H9 (cell line): ENCODE results near the gene HIPK4. TPM values are rescaled to one million over a fixed set of nuclear protein-coding genes. Genes with fewer than 3 reads are reported as not detected.
A peak's percentile ranks its signal among the peaks of the same experiment; 100 is the strongest.

ENCODE experiments used
- DNase-seq: peaks from one replicate; pipeline ENCODE4 v3.0.0-alpha.2; 2017
- H2AFZ ChIP-seq: one replicate; pipeline ENCODE4 v1.6.1; 2013; ENCODE audit warnings: mild to moderate bottlenecking, low read length, control low read depth, moderate library complexity
- H2AK5ac ChIP-seq: 2 replicates; pipeline ENCODE4 v1.6.1; 2013; ENCODE audit warnings: low read length, control low read depth, mixed read lengths; ENCODE audit not compliant: insufficient read length
- H2BK120ac ChIP-seq: one replicate; pipeline ENCODE4 v1.6.1; 2013; ENCODE audit warnings: low read depth, mild to moderate bottlenecking, low read length, control low read depth, inconsistent platforms; ENCODE audit not compliant: poor library complexity, severe bottlenecking
- H2BK12ac ChIP-seq: 2 replicates; pipeline ENCODE4 v1.6.1; 2013; ENCODE audit warnings: low read length, control low read depth, mixed read lengths, low read depth; ENCODE audit not compliant: insufficient read length
- H2BK15ac ChIP-seq: 2 replicates; pipeline ENCODE4 v1.6.1; 2013; ENCODE audit warnings: low read depth, low read length, control low read depth
- H2BK20ac ChIP-seq: one replicate; pipeline ENCODE4 v1.6.1; 2013; ENCODE audit warnings: low read depth, mild to moderate bottlenecking, low read length, control low read depth, inconsistent platforms; ENCODE audit not compliant: poor library complexity, severe bottlenecking
- H2BK5ac ChIP-seq: 2 replicates; pipeline ENCODE4 v1.6.1; 2013; ENCODE audit warnings: low read length, control low read depth, mixed read lengths; ENCODE audit not compliant: insufficient read length
- H3K14ac ChIP-seq: 2 replicates; pipeline ENCODE4 v1.6.1; 2013; ENCODE audit warnings: low read length, control low read depth; ENCODE audit not compliant: insufficient read depth
- H3K18ac ChIP-seq: 2 replicates; pipeline ENCODE4 v1.6.1; 2013; ENCODE audit warnings: low read depth, mild to moderate bottlenecking, mixed read lengths, low read length, control low read depth; ENCODE audit not compliant: insufficient read length
- H3K23ac ChIP-seq: 2 replicates; pipeline ENCODE4 v1.6.1; 2013; ENCODE audit warnings: low read length, control low read depth, mixed read lengths, low read depth; ENCODE audit not compliant: insufficient read length
- H3K23me2 ChIP-seq: 2 replicates; pipeline ENCODE4 v1.6.1; 2013; ENCODE audit warnings: low read depth, mild to moderate bottlenecking, mixed read lengths, low read length, control low read depth; ENCODE audit not compliant: insufficient read length, poor library complexity, severe bottlenecking
- H3K27ac ChIP-seq: 2 replicates; pipeline ENCODE4 v1.5.1; 2013; ENCODE audit warnings: low read length, control low read depth, mixed read lengths, low read depth; ENCODE audit not compliant: insufficient read length
- H3K27me3 ChIP-seq: 2 replicates; pipeline ENCODE4 v1.6.1; 2013; ENCODE audit warnings: low read length, control low read depth, inconsistent platforms; ENCODE audit not compliant: insufficient read depth
- H3K4ac ChIP-seq: 2 replicates; pipeline ENCODE4 v1.6.1; 2013; ENCODE audit warnings: low read depth, mild to moderate bottlenecking, control low read depth, inconsistent platforms, low read length, moderate library complexity
- H3K4me1 ChIP-seq: 2 replicates; pipeline ENCODE4 v1.6.1; 2013; ENCODE audit warnings: low read length, control low read depth, inconsistent platforms; ENCODE audit not compliant: insufficient read depth
- H3K4me2 ChIP-seq: 2 replicates; pipeline ENCODE4 v1.6.1; 2013; ENCODE audit warnings: low read length, control low read depth, mixed read lengths; ENCODE audit not compliant: insufficient read length, insufficient read depth
- H3K56ac ChIP-seq: 2 replicates; pipeline ENCODE4 v1.6.1; 2013; ENCODE audit warnings: low read depth, mild to moderate bottlenecking, mixed read lengths, low read length, control low read depth; ENCODE audit not compliant: insufficient read length
- H3K79me1 ChIP-seq: 2 replicates; pipeline ENCODE4 v1.6.1; 2013; ENCODE audit warnings: low read depth, mild to moderate bottlenecking, moderate library complexity, low read length, control low read depth, inconsistent platforms; ENCODE audit not compliant: insufficient read depth, poor library complexity, severe bottlenecking
- H3K79me2 ChIP-seq: 2 replicates; pipeline ENCODE4 v1.6.1; 2013; ENCODE audit warnings: low read length, control low read depth, inconsistent platforms; ENCODE audit not compliant: insufficient read depth
- H3K9ac ChIP-seq: 2 replicates; pipeline ENCODE4 v1.6.1; 2013; ENCODE audit warnings: low read length, control low read depth, mixed read lengths; ENCODE audit not compliant: insufficient read length; ENCODE audit errors: extremely low read depth
- H3K9me3 ChIP-seq: one replicate; pipeline ENCODE4 v1.6.1; 2013; ENCODE audit warnings: low read depth, low read length, inconsistent platforms; ENCODE audit not compliant: control insufficient read depth
- H3T11ph ChIP-seq: one replicate; pipeline ENCODE4 v1.6.1; 2013; ENCODE audit warnings: mild to moderate bottlenecking, low read length, control low read depth, inconsistent platforms
- H4K20me1 ChIP-seq: one replicate; pipeline ENCODE4 v1.6.1; 2013; ENCODE audit not compliant: control insufficient read depth, insufficient read length, insufficient read depth
- H4K5ac ChIP-seq: 2 replicates; pipeline ENCODE4 v1.6.1; 2013; ENCODE audit warnings: low read depth, mild to moderate bottlenecking, mixed read lengths, low read length, control low read depth; ENCODE audit not compliant: insufficient read length
- H4K8ac ChIP-seq: replicated peaks from 2 replicates; pipeline ENCODE4 v1.6.1; 2013; ENCODE audit warnings: low read length, control low read depth, mixed read lengths, low read depth; ENCODE audit not compliant: insufficient read length
- H4K91ac ChIP-seq: 2 replicates; pipeline ENCODE4 v1.6.1; 2013; ENCODE audit warnings: low read depth, mild to moderate bottlenecking, moderate library complexity, mixed read lengths, low read length, control low read depth; ENCODE audit not compliant: insufficient read length
- H3K27ac Mint-ChIP-seq, 3 experiments: 2 replicates in 2 of 3; 3 replicates in 1 of 3; pipeline ENCODE4 v1.8.0; 2020 to 2021; ENCODE audit warnings: mixed read lengths in 3 of 3, mild to moderate bottlenecking in 1 of 3, moderate library complexity in 1 of 3
- H3K27me3 Mint-ChIP-seq: 2 replicates; pipeline ENCODE4 v1.8.0; 2021; ENCODE audit warnings: low read depth, mild to moderate bottlenecking, moderate library complexity, mixed read lengths
- H3K36me3 Mint-ChIP-seq, 3 experiments: 2 replicates in 2 of 3; 3 replicates in 1 of 3; pipeline ENCODE4 v1.8.0; 2020 to 2021; ENCODE audit warnings: low read depth in 3 of 3, mixed read lengths in 3 of 3; ENCODE audit not compliant: insufficient read depth in 1 of 3
- H3K4me1 Mint-ChIP-seq, 2 experiments: 2 replicates each; pipeline ENCODE4 v1.8.0; 2020; ENCODE audit warnings: mixed read lengths in 2 of 2
- H3K4me3 Mint-ChIP-seq, 2 experiments: 2 replicates in 1 of 2; 3 replicates in 1 of 2; pipeline ENCODE4 v1.8.0; 2020 to 2021; ENCODE audit warnings: mild to moderate bottlenecking in 2 of 2, mixed read lengths in 2 of 2, moderate library complexity in 1 of 2
- H3K9me3 Mint-ChIP-seq, 2 experiments: 2 replicates in 1 of 2; 3 replicates in 1 of 2; pipeline ENCODE4 v1.8.0; 2020; ENCODE audit warnings: mild to moderate bottlenecking in 2 of 2, mixed read lengths in 2 of 2, moderate library complexity in 1 of 2
- WGBS: extraction: QIAGEN DNeasy Blood & Tissue Kit; methylation state at CpG from one replicate; pipeline ENCODE4 v1.1.7; 2013; ENCODE audit warnings: missing lambda C conversion rate, low lambda C conversion rate, mixed read lengths; ENCODE audit not compliant: insufficient read length; ENCODE audit errors: extremely low coverage; 5-methylcytosine and 5-hydroxymethylcytosine counted together
- total RNA-seq: library from RNA; stranded (reverse); gene quantifications from 2 replicates; pipeline ENCODE4 v1.2.1, GENCODE V29; 2021
- TF ChIP-seq, protein P1 (sequence below): fragments of 200-600 bp; sonication (generic); conservative IDR thresholded peaks from 3 replicates; pipeline ENCODE4 v1.8.0; 2021; ENCODE audit warnings: antibody characterized with exemption, mild to moderate bottlenecking

The HIPK4 gene
- total RNA-seq, 1 experiment from 2014 or later, result 0.15 TPM

DNA sequence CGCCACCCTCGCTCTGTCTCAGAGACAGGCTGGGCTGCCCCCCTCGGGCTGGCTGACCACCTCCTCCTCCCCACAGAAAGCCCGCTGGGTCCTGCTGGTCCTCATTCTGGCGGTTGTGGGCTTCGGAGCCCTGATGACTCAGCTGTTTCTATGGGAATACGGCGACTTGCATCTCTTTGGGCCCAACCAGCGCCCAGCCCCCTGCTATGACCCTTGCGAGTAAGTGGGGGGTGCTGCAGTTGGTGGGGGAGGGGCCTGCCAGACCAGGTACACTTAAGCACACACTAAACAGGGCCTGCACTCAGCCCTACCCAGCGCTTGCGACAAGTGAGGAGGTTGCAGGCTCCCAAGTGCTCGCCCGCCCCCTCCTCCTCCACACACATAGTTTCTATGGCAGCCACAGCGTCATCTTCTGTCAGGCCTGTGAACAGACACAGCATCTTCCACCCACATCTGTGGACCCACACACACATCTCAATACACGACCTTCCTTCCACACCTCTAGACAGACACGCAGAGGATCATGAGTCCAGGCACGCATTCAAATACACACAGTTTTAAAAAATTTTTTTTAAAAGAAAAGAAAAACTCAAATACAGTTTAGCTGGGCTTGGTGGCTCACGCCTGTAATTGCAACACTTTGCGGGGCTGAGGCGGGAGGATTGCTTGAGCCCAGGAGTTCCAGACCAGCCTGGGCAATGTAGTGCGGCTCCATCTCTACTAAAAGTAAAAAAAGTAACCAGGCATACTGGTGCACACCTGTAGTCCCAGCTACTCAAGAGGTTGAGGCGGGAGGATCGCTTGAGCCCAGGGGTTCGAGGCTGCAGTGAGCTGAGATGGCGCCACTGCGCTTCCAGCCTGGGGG is 23.1 kb downstream of the HIPK4 start:
- Histone ChIP-seq H3K27me3 (no peaks in the 10 kb centered on the region), H3K79me1 (no peaks in the 10 kb centered on the region), H3K27ac (no peak overlapping the region), H3T11ph (no peak overlapping the region), H3K4me1 (no peaks in the 10 kb centered on the region), H3K23ac (no peak overlapping the region), H2BK15ac (no peak overlapping the region), H4K8ac (no peak overlapping the region), H2AK5ac (no peak overlapping the region), H3K14ac (no peak overlapping the region), H3K56ac (no peak overlapping the region), H2BK5ac (no peak overlapping the region), H4K91ac (no peak overlapping the region), H2AFZ (no peak overlapping the region), H3K23me2 (peaks cover 7% of the 10 kb centered on the region), H3K4ac (no peak overlapping the region), H2BK20ac (no peak overlapping the region), H3K79me2 (no peaks in the 10 kb centered on the region), H4K5ac (no peak overlapping the region), H4K20me1 (no peaks in the 10 kb centered on the region), H3K9me3 (no peaks in the 10 kb centered on the region), H3K4me2 (peak overlapping the region; percentile 71), H3K9ac (no peak overlapping the region), H3K18ac (no peak overlapping the region), H2BK120ac (no peak overlapping the region), H2BK12ac (no peak overlapping the region)
- no CpG with 5 or more reads among the region's 27 CpGs for WGBS
- Mint-ChIP-seq H3K27me3 (no peaks in the 10 kb centered on the region; the same call in 1 of the 2 replicates), H3K27ac (peak overlapping the region; percentile 19 to 88 (median 27); a peak in 4 of 7 replicates), H3K4me1 (peaks cover 18 to 27% of the 10 kb centered on the region in 2 experiments), H3K4me3 (peak overlapping the region; percentile 70 to 87), H3K36me3 (peaks cover 12 to 40% (median 39%) of the 10 kb centered on the region in 3 experiments), H3K9me3 (no peaks in the 10 kb centered on the region)
- TF ChIP-seq, protein P1, sequence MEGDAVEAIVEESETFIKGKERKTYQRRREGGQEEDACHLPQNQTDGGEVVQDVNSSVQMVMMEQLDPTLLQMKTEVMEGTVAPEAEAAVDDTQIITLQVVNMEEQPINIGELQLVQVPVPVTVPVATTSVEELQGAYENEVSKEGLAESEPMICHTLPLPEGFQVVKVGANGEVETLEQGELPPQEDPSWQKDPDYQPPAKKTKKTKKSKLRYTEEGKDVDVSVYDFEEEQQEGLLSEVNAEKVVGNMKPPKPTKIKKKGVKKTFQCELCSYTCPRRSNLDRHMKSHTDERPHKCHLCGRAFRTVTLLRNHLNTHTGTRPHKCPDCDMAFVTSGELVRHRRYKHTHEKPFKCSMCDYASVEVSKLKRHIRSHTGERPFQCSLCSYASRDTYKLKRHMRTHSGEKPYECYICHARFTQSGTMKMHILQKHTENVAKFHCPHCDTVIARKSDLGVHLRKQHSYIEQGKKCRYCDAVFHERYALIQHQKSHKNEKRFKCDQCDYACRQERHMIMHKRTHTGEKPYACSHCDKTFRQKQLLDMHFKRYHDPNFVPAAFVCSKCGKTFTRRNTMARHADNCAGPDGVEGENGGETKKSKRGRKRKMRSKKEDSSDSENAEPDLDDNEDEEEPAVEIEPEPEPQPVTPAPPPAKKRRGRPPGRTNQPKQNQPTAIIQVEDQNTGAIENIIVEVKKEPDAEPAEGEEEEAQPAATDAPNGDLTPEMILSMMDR, result peak; percentile 37; the same call in 2 of the 3 replicates
- DNase-seq, result peak; percentile 77
